Neural cell (in vitro differentiated cells): Measurements from ENCODE around the gene CNN3.

Source experiments
- CTCF ChIP-seq: fragments of 450-650 bp; IDR thresholded peaks from 2 replicates; pipeline ENCODE4 v1.5.1; 2014; ENCODE audit warnings: antibody characterized with exemption, mild to moderate bottlenecking, moderate library complexity; ENCODE audit not compliant: poor library complexity, severe bottlenecking
- EP300 ChIP-seq: fragments of 450-650 bp; conservative IDR thresholded peaks from 2 replicates; pipeline ENCODE4 v1.6.1; 2014; ENCODE audit warnings: antibody characterized with exemption, mild to moderate bottlenecking, moderate library complexity; ENCODE audit not compliant: poor library complexity, severe bottlenecking
- EZH2 ChIP-seq: fragments of 200-600, 300-800 bp; shearing (Covaris generic), sonication (generic); IDR thresholded peaks from 2 replicates; pipeline ENCODE4 v1.6.1; 2014; ENCODE audit warnings: antibody characterized with exemption, low read length, borderline replicate concordance, mild to moderate bottlenecking; ENCODE audit not compliant: insufficient read depth, poor library complexity, severe bottlenecking
- POLR2AphosphoS5 ChIP-seq: IDR thresholded peaks from 2 replicates; pipeline ENCODE4 v1.6.1; 2012
- RAD21 ChIP-seq: fragments of 450-650 bp; conservative IDR thresholded peaks from 2 replicates; pipeline ENCODE4 v1.6.1; 2014; ENCODE audit warnings: antibody characterized with exemption, mild to moderate bottlenecking, moderate library complexity
- SMC3 ChIP-seq: fragments of 450-650 bp; conservative IDR thresholded peaks from 2 replicates; pipeline ENCODE4 v1.6.1; 2014; ENCODE audit warnings: antibody characterized with exemption, mild to moderate bottlenecking, moderate library complexity; ENCODE audit not compliant: poor library complexity

- TF ChIP-seq EZH2 (no peak), CTCF (no peak), EP300 (no peak), RAD21 (no peak), POLR2AphosphoS5 (no peak), SMC3 (no peak)
Measured at GRCh38 chr1:94953746-94954145, 26.8 kb upstream of the CNN3 start.
